Panc1 (cell line): ENCODE data around the gene RBPJL. TPM values are rescaled to one million over a fixed set of nuclear protein-coding genes. Genes with fewer than 3 reads are reported as not detected.
A peak's percentile ranks its signal among the peaks of the same experiment; 100 is the strongest.

Experiments
- ATAC-seq: fragments of 200-7000 bp; cut with Tn5 transposase; 2 replicates; pipeline ENCODE4 v1.9.1; 2020; ENCODE audit warnings: mild to moderate bottlenecking, moderate library complexity
- BruUV-seq: library from RNA; stranded (reverse); fragments of 400-500 nt; replicated peaks from 2 replicates; lab custom pipeline; 2021; lab: Mats Ljungman, UMichigan
- CTCF ChIA-PET: fragments of 300-600 bp; sonication (Branson Sonifier 250); formaldehyde crosslinking; loops from one replicate; lab custom pipeline; 2022; ENCODE audit warnings: antibody characterized with exemption; lab: Charles Lee
- POLR2A ChIA-PET: fragments of 300-600 bp; sonication (Branson Sonifier 250); formaldehyde crosslinking; loops from one replicate; lab custom pipeline; 2022; ENCODE audit warnings: antibody characterized with exemption; lab: Charles Lee
- DNase-seq: peaks from one replicate; pipeline ENCODE4 v3.0.0-alpha.2; 2010; ENCODE audit warnings: low read depth, low spot score
- H3K27ac ChIP-seq: 2 replicates; pipeline ENCODE4 v1.5.1; 2011; ENCODE audit warnings: mild to moderate bottlenecking, low read length, inconsistent platforms
- H3K27me3 ChIP-seq: fragments of 200-500 bp; sonication (Bioruptor generic); 2 replicates; pipeline ENCODE4 v1.6.0; 2014; ENCODE audit warnings: low read length, inconsistent platforms; ENCODE audit not compliant: control insufficient read depth, insufficient read depth
- H3K36me3 ChIP-seq: fragments of 200-500 bp; sonication (Bioruptor generic); 2 replicates; pipeline ENCODE4 v1.5.1; 2014; ENCODE audit warnings: inconsistent platforms, mild to moderate bottlenecking, low read length, moderate library complexity; ENCODE audit not compliant: control insufficient read depth, insufficient read depth
- H3K4me1 ChIP-seq: 2 replicates; pipeline ENCODE4 v1.5.1; 2011; ENCODE audit warnings: inconsistent platforms, mild to moderate bottlenecking, low read length, moderate library complexity; ENCODE audit not compliant: control insufficient read depth, insufficient read depth
- H3K4me3 ChIP-seq, 2 experiments: 2 replicates each; pipeline ENCODE4 v1.5.1; 2011 to 2012; ENCODE audit warnings: low read depth in 2 of 2, low read length in 2 of 2, mild to moderate bottlenecking in 2 of 2, inconsistent platforms in 1 of 2, moderate library complexity in 1 of 2
- H3K9me3 ChIP-seq: fragments of 200-500 bp; sonication (Bioruptor generic); 2 replicates; pipeline ENCODE4 v1.5.1; 2014; ENCODE audit warnings: low read depth, mild to moderate bottlenecking, inconsistent platforms, low read length, moderate library complexity; ENCODE audit not compliant: control insufficient read depth, insufficient read depth
- POLR2AphosphoS5 ChIP-seq: IDR thresholded peaks from 2 replicates; pipeline ENCODE4 v1.6.1; 2012; ENCODE audit warnings: mild to moderate bottlenecking, low read depth, low read length, moderate library complexity
- SIN3A ChIP-seq: IDR thresholded peaks from 2 replicates; pipeline ENCODE4 v1.6.1; 2012; ENCODE audit warnings: low read depth, mild to moderate bottlenecking, low read length, moderate library complexity, borderline replicate concordance; ENCODE audit not compliant: insufficient read depth
- TCF7L2 ChIP-seq: IDR thresholded peaks from 2 replicates; pipeline ENCODE4 v1.6.1; 2011; ENCODE audit warnings: mild to moderate bottlenecking, low read depth, low read length, inconsistent platforms
- in situ Hi-C: cut with HindIII; loops from 2 replicates; pipeline ENCODE4 v1.10.0; 2016; ENCODE audit warnings: low sequenced_read_pairs, low pct_unique_long_range_greater_than_20kb
- intact Hi-C: fragments of 100-400 bp; cut with micrococcal nuclease; formaldehyde crosslinking; loops from one replicate; pipeline ENCODE4 v1.10.0; 2022; ENCODE audit not compliant: unreplicated experiment
- total RNA-seq: library from RNA; stranded (reverse); gene quantifications from one replicate; pipeline ENCODE4 v1.2.1, GENCODE V29; 2021; ENCODE audit not compliant: unreplicated experiment
- TF ChIP-seq, protein P1 (sequence below): fragments of 450-650 bp; IDR thresholded peaks from 2 replicates; pipeline ENCODE4 v1.5.1; 2017; ENCODE audit warnings: mild to moderate bottlenecking
- TF ChIP-seq, protein P2 (sequence below), 2 experiments: IDR thresholded peaks; 2 replicates each; pipeline ENCODE4 v1.6.1; 2011 to 2012; ENCODE audit warnings: low read depth in 2 of 2, control low read depth in 1 of 2, low read length in 1 of 2, mild to moderate bottlenecking in 1 of 2, moderate library complexity in 1 of 2; ENCODE audit not compliant: insufficient read depth in 1 of 2

RBPJL gene
- total RNA-seq, 1 experiment from 2014 or later = 0.18 TPM

DNA sequence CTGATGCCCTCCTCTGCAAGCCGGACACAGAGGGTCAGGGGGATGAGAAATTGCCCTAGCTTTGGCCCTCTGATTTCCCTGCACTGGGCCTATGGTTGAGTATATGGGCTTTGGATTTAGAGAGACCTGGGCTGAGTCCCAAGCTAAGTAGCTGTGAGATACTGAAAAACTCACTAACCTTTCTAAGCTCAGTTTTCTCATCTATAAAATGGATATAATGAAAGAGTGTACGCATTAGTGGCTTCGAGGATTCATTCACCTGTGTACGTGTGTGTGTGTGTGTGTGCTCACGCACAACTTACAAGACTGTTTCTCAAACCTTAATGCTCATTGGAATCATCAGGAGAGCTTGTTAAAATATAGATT is 12.7 kb upstream of the RBPJL start:
- peak overlapping the region; percentile 57 to 66 for H3K4me3 ChIP-seq
- intact Hi-C loops (loop anchor here (5.0 to 10.0 kb wide), 2 partner anchors 189 to 252 kb away; partner anchors contain the start of gene KCNS1), in situ Hi-C loops (no loop called here)
- no TSS peak for BruUV-seq
- ChIA-PET POLR2A (interaction anchor here (0.5 to 0.6 kb wide), 2 partner anchors 736 to 902 kb away, joined by 3 read pairs; no protein-coding TSS in a partner anchor), CTCF (interaction anchor here (0.6 to 3.3 kb wide), 11 partner anchors 9 to 339 kb away, joined by 3 to 15 read pairs (median 4); no protein-coding TSS in a partner anchor)
- H3K27ac ChIP-seq = no peak overlapping the region; the same call in 1 of the 2 replicates
- peaks cover 2% of the 10 kb centered on the region; the same call in 1 of the 2 replicates for H3K27me3 ChIP-seq
- TF ChIP-seq, protein P1, sequence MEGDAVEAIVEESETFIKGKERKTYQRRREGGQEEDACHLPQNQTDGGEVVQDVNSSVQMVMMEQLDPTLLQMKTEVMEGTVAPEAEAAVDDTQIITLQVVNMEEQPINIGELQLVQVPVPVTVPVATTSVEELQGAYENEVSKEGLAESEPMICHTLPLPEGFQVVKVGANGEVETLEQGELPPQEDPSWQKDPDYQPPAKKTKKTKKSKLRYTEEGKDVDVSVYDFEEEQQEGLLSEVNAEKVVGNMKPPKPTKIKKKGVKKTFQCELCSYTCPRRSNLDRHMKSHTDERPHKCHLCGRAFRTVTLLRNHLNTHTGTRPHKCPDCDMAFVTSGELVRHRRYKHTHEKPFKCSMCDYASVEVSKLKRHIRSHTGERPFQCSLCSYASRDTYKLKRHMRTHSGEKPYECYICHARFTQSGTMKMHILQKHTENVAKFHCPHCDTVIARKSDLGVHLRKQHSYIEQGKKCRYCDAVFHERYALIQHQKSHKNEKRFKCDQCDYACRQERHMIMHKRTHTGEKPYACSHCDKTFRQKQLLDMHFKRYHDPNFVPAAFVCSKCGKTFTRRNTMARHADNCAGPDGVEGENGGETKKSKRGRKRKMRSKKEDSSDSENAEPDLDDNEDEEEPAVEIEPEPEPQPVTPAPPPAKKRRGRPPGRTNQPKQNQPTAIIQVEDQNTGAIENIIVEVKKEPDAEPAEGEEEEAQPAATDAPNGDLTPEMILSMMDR = no peak; the same call in none of the 2 replicates
- TF ChIP-seq POLR2AphosphoS5 (no peak), SIN3A (no peak), TCF7L2 (no peak)
- TF ChIP-seq, protein P2, sequence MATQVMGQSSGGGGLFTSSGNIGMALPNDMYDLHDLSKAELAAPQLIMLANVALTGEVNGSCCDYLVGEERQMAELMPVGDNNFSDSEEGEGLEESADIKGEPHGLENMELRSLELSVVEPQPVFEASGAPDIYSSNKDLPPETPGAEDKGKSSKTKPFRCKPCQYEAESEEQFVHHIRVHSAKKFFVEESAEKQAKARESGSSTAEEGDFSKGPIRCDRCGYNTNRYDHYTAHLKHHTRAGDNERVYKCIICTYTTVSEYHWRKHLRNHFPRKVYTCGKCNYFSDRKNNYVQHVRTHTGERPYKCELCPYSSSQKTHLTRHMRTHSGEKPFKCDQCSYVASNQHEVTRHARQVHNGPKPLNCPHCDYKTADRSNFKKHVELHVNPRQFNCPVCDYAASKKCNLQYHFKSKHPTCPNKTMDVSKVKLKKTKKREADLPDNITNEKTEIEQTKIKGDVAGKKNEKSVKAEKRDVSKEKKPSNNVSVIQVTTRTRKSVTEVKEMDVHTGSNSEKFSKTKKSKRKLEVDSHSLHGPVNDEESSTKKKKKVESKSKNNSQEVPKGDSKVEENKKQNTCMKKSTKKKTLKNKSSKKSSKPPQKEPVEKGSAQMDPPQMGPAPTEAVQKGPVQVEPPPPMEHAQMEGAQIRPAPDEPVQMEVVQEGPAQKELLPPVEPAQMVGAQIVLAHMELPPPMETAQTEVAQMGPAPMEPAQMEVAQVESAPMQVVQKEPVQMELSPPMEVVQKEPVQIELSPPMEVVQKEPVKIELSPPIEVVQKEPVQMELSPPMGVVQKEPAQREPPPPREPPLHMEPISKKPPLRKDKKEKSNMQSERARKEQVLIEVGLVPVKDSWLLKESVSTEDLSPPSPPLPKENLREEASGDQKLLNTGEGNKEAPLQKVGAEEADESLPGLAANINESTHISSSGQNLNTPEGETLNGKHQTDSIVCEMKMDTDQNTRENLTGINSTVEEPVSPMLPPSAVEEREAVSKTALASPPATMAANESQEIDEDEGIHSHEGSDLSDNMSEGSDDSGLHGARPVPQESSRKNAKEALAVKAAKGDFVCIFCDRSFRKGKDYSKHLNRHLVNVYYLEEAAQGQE (IDR thresholded peaks at IDR 0.05; ENCODE audit: insufficient read depth in 1 of 2, low read depth in 2 of 2, low read length in 1 of 2) = no peak
- H3K4me1 ChIP-seq = no peaks in the 10 kb centered on the region
- DNase-seq = no peak
- H3K9me3 ChIP-seq = peaks cover 4% of the 10 kb centered on the region; the same call in 1 of the 2 replicates
- no peak for ATAC-seq
- no peaks in the 10 kb centered on the region for H3K36me3 ChIP-seq

DNA sequence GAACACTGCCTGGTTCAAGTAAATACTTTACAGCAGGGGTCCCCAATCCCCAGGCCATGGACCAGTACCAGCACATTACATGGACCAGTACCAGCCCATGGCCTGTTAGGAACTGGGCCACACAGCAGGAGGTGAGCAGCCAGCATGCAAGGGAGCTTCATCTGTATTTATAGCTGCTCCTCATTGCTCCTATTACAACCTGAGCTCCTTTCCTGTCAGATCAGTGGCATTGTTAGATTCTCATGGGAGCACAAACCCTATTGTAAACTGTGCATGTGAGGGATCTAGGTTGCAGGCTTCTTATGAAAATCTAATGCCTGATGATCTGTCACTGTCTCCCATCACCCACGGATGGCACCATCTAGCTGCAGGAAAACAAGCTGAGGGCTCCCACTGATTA is 12.0 kb upstream of the RBPJL start:
- in situ Hi-C loops (no loop called here), intact Hi-C loops (loop anchor here (5.0 to 10.0 kb wide), 2 partner anchors 190 to 252 kb away; partner anchors contain the start of gene KCNS1)
- H3K27me3 ChIP-seq = peaks cover 2% of the 10 kb centered on the region; the same call in 1 of the 2 replicates
- ChIA-PET CTCF (interaction anchor here (1.2 to 3.3 kb wide), 4 partner anchors 8 to 251 kb away, joined by 4 to 15 read pairs (median 9); no protein-coding TSS in a partner anchor), POLR2A (interaction anchor here (0.5 to 0.6 kb wide), 2 partner anchors 737 to 901 kb away, joined by 3 read pairs; no protein-coding TSS in a partner anchor)
- TF ChIP-seq, protein P2 (IDR thresholded peaks at IDR 0.05; ENCODE audit: insufficient read depth in 1 of 2, low read depth in 2 of 2, low read length in 1 of 2) = no peak
- TF ChIP-seq POLR2AphosphoS5 (no peak), SIN3A (no peak), TCF7L2 (no peak)
- TF ChIP-seq, protein P1 = no peak
- H3K36me3 ChIP-seq = no peaks in the 10 kb centered on the region
- DNase-seq (no peak), ATAC-seq (no peak)
- H3K4me3 ChIP-seq = no peak overlapping the region
- H3K27ac ChIP-seq = no peak overlapping the region
- no TSS peak for BruUV-seq
- H3K4me1 ChIP-seq = no peaks in the 10 kb centered on the region
- peaks cover 4% of the 10 kb centered on the region; the same call in 1 of the 2 replicates for H3K9me3 ChIP-seq
